ENCODE data around the gene OCA2. TPM values are rescaled to one million over a fixed set of nuclear protein-coding genes. Genes with fewer than 3 reads are reported as not detected.

OCA2 gene
- total and polyA plus RNA-seq, 2 of the 13 experiments (the other 11 are each of a cell fraction or from before 2014, with no cell fraction given): 0.02 to 0.05 TPM

DNA sequence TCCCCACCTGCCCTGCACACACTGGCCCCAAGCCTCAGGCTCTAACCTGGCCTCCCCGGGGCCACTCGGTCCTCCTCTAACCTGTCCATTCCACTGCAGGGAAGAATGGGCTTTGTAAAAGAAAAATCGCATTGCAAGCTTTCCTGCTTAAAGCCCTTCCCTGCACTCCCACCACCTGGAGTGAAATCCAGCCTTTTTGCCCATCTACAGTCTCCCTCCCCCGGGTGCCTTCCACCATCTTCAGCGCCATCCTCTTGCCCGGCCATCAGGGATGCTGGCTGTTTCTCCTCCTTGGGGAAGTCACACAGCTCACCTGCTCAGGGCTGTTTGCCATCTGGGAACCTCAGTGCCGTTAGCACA, 266.9 kb downstream of the OCA2 start:
- in situ Hi-C loops (cut with HindIII; ENCODE audit: extremely low pct_ligation_motif_present, low pct_unique_long_range_greater_than_20kb) (no loop called here), intact Hi-C loops (cut with micrococcal nuclease; ENCODE audit: unreplicated experiment) (no loop called here)
- Histone ChIP-seq H3K79me2 (ENCODE audit: insufficient read depth, low read length) (no peaks in the 10 kb centered on the region), H3K27ac (ENCODE audit: extremely low read length, insufficient read depth, low read length) (no peak overlapping the region), H3K4me3 (replicated peaks in 1 of 3; ENCODE audit: insufficient read depth in 1 of 3, low read depth in 2 of 3, low read length in 3 of 3) (no peak overlapping the region), H3K4me2 (ENCODE audit: low read depth, low read length) (no peak overlapping the region), H3K36me3 (replicated peaks in 1 of 2; ENCODE audit: control insufficient read depth in 1 of 2, insufficient read depth in 2 of 2, low read length in 2 of 2) (no peaks in the 10 kb centered on the region), H2AFZ (ENCODE audit: low read length) (no peak overlapping the region), H4K20me1 (ENCODE audit: insufficient read depth, low read length) (no peaks in the 10 kb centered on the region), H3K9me3 (ENCODE audit: low read length) (no peaks in the 10 kb centered on the region), H3K9ac (ENCODE audit: insufficient read depth, low read depth, low read length) (no peak overlapping the region), H3K27me3 (ENCODE audit: control insufficient read depth in 1 of 2, insufficient read depth in 2 of 2, low read length in 2 of 2) (peaks cover 3 to 23% of the 10 kb centered on the region in 2 experiments; a peak in 4 of 5 replicates), H3K4me1 (ENCODE audit: insufficient read depth, low read length) (no peaks in the 10 kb centered on the region)
- TF ChIP-seq ZNF740 (CRISPR knock-in tag; IDR thresholded peaks at IDR 0.05) (no peak), ZNF484 (CRISPR knock-in tag; IDR thresholded peaks at IDR 0.05; ENCODE audit: borderline replicate concordance, low read depth) (no peak), ZFP1 (CRISPR knock-in tag; IDR thresholded peaks at IDR 0.05) (no peak), SCMH1 (CRISPR knock-in tag; IDR thresholded peaks at IDR 0.05; ENCODE audit: borderline replicate concordance) (no peak), MLX (CRISPR knock-in tag; IDR thresholded peaks at IDR 0.05) (no peak)
- TF ChIP-seq, protein P1, sequence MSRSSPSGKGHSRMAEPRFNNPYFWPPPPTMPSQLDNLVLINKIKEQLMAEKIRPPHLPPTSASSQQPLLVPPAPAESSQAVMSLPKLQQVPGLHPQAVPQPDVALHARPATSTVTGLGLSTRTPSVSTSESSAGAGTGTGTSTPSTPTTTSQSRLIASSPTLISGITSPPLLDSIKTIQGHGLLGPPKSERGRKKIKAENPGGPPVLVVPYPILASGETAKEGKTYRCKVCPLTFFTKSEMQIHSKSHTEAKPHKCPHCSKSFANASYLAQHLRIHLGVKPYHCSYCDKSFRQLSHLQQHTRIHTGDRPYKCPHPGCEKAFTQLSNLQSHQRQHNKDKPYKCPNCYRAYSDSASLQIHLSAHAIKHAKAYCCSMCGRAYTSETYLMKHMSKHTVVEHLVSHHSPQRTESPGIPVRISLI (CRISPR knock-in tag; IDR thresholded peaks at IDR 0.05; ENCODE audit: borderline replicate concordance): no peak
- TF ChIP-seq, protein P2, sequence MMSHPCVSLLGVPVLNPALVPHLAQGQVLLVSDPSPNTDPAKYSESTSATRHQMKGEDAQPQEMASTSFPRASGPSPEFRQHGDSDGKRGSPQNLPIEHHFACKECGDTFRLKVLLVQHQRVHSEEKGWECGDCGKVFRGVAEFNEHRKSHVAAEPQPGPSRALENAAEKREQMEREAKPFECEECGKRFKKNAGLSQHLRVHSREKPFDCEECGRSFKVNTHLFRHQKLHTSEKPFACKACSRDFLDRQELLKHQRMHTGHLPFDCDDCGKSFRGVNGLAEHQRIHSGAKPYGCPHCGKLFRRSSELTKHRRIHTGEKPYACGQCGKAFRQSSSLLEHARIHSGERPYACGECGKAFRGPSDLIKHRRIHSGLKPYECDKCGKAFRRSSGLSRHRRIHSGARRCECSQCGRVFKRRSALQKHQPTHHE (CRISPR knock-in tag; IDR thresholded peaks at IDR 0.05; ENCODE audit: borderline replicate concordance): no peak
- FAIRE-seq: no peak
- ATAC-seq: no peak
- no TSS peak for BruUV-seq (replicated peaks)
- ChIA-PET CTCF (ENCODE audit: low intra/inter-chr PET ratio, low total read pairs) (no interaction called here), POLR2A (no interaction called here)
- 27% methylated on average over 7 of the region's 7 CpGs for WGBS (ENCODE audit: low lambda C conversion rate)
- DNase-seq (ENCODE audit: low spot score): no peak

Measured in HepG2 (cell line).